PC-9 (cell line): ENCODE results near the gene GOLGA1.

Experiments
- EZH2 ChIP-seq: fragments of 200-600 bp; sonication (generic); IDR thresholded peaks from 2 replicates; pipeline ENCODE4 v1.8.0; 2017; ENCODE audit warnings: antibody characterized with exemption, low read depth
- TF ChIP-seq, protein P1 (sequence below): fragments of 200-600 bp; sonication (generic); conservative IDR thresholded peaks from 2 replicates; pipeline ENCODE4 v1.6.1; 2017; ENCODE audit warnings: mixed run types, antibody characterized with exemption, mild to moderate bottlenecking, moderate library complexity

- TF ChIP-seq, protein P1, sequence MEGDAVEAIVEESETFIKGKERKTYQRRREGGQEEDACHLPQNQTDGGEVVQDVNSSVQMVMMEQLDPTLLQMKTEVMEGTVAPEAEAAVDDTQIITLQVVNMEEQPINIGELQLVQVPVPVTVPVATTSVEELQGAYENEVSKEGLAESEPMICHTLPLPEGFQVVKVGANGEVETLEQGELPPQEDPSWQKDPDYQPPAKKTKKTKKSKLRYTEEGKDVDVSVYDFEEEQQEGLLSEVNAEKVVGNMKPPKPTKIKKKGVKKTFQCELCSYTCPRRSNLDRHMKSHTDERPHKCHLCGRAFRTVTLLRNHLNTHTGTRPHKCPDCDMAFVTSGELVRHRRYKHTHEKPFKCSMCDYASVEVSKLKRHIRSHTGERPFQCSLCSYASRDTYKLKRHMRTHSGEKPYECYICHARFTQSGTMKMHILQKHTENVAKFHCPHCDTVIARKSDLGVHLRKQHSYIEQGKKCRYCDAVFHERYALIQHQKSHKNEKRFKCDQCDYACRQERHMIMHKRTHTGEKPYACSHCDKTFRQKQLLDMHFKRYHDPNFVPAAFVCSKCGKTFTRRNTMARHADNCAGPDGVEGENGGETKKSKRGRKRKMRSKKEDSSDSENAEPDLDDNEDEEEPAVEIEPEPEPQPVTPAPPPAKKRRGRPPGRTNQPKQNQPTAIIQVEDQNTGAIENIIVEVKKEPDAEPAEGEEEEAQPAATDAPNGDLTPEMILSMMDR, result no peak
- TF ChIP-seq EZH2, result no peak
Observed at GRCh38 chr9:124828489-124829333, 112.2 kb downstream of the GOLGA1 start.
